Kidney capillary endothelial cell (primary cell): ENCODE measurements around the gene SUN1.
"Not testable (repeated sequence)": the region's sequence is repeated elsewhere in the genome, so short reads cannot be mapped to it uniquely, and the experiment has no call there.

Experiments used
- DNase-seq: peaks from one replicate; pipeline ENCODE4 v3.0.0-alpha.2; 2018; ENCODE audit warnings: low spot score

SUN1 gene

DNA sequence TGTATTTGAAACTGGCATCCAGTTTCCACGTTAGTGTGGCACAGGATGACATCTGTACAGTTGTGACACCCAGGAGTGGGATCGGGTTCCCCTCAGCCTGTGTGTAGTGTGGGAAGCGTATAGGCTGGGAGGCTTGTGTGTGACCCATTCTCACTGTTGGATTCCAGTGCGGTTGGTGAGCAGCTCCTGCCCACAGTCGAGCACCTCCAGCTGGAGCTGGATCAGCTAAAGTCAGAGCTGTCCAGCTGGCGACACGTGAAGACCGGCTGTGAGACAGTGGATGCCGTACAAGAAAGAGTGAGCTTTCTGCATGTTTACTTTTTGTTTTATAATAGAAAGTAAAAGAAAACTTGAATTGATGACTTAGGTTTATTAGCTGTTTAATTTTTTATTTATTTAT, 25.4 kb downstream of the SUN1 start:
- DNase-seq: no peak

DNA sequence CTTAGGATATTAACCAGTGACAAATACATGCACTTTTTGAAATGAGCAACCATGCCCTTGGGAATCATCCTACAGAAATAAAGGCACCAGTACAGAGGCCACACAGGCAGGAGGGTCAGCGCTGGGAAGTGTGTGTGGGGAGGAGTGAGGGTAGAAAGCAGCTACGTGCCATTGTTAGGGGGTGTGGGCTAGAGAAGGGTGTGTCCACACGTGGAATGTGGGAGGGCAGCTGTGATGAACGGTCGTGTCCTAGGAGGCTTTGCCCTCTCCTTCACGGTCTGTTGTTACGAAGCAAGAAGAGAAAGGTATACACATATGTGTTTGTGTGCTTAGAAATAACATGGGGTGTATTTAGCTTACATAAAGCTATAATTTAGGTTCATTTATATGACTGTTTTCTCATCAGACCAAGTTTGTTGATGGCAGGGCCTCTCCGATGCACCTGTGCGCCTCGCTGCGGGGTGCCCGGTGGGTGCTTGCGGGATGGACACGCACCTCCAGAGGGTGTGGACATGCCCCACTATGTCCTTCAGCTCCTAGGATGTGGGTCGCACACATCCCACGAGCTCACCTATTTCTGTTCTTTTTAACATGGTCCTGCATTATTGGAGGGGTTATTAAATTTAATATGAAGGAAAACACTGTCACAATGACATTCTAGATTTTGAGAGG, 27.2 kb downstream of the SUN1 start:
- no peak for DNase-seq

DNA sequence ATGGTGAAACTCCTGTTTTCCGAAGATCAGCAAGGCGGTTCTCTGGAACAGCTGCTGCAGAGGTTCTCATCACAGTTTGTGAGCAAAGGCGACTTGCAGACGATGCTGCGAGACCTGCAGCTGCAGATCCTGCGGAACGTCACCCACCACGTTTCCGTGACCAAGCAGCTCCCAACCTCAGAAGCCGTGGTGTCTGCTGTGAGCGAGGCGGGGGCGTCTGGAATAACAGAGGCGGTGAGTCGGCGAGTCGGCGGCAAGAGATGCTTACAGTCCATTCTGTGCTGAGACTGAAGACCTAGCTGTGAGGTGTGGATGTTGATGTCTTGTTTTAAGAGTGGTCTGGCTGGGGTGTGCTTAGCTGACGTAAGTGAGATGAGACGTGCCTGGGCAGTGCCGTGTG, 27.9 kb downstream of the SUN1 start:
- no peak for DNase-seq

DNA sequence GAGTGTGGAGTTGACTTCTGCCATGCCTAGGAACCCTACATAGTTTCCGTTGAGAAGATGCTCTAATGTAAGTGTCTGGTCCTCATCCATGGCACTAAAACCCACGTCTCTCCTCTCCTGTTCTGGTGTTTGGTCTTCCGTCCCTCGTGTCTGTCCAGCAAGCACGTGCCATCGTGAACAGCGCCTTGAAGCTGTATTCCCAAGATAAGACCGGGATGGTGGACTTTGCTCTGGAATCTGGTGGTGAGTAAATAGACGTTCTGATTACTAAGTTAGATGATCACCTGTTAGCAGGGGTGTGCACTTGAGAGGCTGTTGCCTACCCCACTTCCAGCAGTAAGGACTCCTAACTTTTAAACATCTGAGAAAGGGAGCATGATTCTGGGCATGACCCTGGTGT, 28.9 kb downstream of the SUN1 start:
- no peak for DNase-seq

- DNase-seq: no peak
Observed at GRCh38 chr7:862157-862556, 29.9 kb downstream of the SUN1 start.

DNA sequence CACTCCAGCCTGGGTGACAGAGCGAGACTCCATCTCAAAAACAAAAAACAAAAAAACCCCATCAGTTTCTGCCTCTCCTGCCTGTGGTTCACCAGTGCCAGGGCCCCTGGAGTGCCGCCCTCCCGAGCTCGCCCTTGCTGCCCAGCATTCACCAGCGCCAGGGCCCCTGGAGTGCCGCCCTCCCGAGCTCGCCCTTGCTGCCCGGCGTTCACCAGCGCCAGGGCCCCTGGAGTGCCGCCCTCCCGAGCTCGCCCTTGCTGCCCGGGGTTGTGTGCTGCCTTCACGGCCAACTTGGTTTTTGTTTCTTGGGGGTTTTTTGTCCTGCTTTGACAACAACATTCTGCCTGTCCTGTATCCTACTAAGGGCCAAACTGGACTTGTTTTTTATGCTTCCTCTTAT, 30.8 kb downstream of the SUN1 start:
- DNase-seq: no peak

DNA sequence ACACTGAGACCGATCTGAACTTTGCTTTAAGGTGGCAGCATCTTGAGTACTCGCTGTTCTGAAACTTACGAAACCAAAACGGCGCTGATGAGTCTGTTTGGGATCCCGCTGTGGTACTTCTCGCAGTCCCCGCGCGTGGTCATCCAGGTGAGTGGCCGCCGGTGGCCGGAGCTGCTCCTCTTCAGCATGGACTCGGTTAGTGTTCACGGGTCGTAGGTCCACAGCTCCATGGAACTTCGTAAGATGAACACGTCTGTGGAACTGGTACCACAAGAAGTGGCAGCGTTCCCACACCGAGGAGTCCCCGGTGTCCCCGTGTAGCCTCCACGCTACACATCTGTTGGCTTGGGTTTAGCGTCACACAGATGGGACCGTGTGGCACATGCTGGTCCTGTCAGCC, 33.6 kb downstream of the SUN1 start:
- DNase-seq: no peak

- DNase-seq: no peak
Observed at GRCh38 chr7:867001-867405, 34.7 kb downstream of the SUN1 start.

DNA sequence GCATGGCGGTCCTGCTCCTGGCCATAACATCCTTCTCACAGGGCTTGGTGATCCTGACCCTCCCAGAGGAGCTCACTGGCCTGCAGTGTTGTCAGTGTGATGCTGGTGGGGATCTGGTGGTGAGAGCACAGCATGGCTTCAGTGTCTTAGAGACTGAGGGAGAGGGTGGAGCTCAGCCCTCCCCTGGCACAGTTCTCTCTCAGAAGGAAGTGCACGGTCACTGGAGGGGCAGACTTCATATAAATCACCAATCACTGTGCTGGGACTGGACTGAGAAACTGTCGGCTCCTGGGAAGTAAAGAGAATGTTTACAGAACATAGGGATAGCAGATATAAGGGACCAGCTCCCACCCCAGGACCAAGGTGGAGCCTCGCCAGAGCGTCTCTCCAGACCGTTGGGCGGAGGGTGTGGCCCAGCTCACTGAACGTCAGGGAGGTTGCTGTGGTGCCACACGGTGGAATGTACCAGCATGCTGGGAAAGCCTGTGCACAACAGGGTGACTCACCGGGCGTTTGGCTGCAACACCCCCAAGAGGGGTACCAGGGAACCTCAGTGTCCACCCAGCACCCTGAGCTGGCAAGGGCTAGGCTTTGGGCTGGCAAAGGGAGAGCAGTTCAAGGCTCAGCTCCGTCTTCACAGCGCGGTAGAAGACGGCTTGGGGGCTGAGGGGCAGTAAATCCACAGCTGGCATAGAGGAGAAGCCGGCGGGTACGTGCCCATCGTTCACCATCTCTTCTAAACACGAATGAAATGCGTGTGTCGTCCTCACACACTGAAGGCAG, 35.3 kb downstream of the SUN1 start:
- no peak for DNase-seq

- no peak for DNase-seq
Observed at GRCh38 chr7:868189-868486, 35.9 kb downstream of the SUN1 start.

GRCh38 chr7:869348-869747, 37.1 kb downstream of the SUN1 start:
- DNase-seq: no peak

GRCh38 chr7:871900-872537, 39.7 kb downstream of the SUN1 start:
- DNase-seq: no peak

DNA sequence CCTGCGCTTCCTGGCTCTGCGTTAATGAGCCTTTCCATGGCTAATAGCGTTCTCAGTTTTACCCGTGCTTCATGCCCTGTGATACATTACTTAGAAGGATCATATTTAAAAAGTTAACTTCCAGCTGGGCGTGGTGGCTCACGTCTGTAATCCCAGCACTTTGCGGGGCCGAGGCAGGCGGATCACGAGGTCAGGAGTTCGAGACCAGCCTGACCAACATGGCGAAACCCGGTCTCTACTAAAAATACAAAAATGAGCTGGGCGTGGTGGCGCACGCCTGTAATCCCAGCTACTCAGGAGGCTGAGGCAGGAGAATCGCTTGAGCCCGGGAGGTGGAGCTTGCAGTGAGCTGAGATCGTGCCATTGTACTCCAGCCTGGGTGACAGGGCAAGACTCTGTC, 40.4 kb downstream of the SUN1 start:
- DNase-seq: not testable (repeated sequence)

DNA sequence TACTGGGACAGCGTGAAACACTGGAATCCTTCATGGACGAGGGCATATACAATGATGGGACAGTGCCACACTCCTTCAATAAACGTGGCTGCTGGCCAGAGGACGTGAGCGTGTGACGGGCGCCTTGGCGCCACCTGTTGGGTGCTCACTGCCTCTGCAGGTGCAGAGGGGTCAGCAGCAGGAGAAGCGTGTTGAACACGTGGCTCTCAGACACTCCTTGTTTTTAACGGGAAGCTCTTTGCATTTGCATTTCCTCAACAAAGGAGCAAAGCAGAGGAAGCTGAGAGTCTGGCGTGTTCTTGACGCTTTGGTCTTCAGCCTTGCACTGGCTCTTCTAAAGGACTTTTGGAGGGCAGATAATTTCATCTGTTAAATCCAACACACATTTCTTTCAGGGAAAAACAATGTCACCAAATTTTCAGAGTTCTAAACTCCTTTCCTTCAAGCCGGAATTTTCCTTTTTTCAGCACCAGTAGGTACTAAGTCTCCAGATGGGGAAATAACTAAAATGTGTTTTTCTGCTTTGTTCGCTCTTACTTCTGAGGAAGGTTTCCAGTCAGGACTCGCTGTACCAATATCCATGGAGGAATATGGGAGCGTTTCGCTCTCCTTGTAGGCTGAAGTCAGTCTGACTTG, 41.2 kb downstream of the SUN1 start:
- DNase-seq: peak; percentile 92

GRCh38 chr7:874031-874749, 41.9 kb downstream of the SUN1 start:
- DNase-seq: no peak

- no peak for DNase-seq
Observed at GRCh38 chr7:875051-875450, 42.8 kb downstream of the SUN1 start.

DNA sequence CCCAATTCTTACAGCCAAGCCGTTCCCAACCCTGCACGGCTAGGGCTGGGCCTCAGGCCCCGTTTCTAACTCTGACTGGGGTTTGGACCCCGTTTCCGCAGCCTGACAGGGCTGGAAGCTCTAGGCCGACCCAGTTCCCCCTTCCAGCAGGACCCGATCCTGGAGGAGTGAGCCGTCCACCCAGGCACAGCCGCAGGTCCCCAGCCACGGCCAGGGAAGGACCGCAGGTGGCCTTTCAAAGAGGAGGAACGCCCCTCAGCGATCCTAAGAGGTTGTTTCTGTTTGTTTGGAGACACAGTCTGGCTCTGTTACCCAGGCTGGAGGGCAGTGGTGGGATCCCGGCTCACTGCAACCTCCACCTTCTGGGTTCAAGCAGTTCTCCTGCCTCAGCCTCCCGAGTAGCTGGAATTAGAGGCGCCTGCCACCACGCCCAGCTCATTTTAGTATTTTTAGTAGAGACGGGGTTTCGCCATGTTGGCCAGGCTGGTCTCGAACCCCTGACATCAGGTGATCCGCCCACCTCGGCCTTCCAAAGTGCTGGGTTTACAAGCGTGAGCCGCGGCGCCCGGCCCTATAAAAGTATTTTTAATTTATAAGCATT, 43.3 kb downstream of the SUN1 start:
- no peak for DNase-seq

GRCh38 chr7:876077-876971, 44.0 kb downstream of the SUN1 start, which contains the start of gene GET4:
Gene GET4, plus strand, starts transcription at chr7:876554. Its CDS starts 92 bp downstream, at chr7:876646.
- DNase-seq: peak; percentile 90

DNA sequence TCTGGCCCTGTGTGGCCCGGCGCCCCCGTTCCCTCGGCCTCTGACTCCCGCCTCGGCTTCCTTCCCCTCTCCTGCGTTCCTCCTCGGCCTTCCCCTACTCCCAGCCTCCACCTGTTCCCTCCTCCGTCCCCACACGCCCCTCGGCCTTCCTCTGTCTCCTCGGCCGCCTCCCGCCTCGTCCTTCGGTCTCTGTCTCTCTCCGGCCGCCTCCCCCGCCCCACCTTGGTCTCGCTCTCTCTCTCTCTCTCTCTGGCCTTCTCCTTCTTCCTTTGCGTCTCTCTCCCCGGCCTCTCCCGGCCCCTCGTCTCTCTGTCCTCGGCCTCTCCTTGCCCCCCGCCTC, 44.7 kb downstream of the SUN1 start:
- no peak for DNase-seq

DNA sequence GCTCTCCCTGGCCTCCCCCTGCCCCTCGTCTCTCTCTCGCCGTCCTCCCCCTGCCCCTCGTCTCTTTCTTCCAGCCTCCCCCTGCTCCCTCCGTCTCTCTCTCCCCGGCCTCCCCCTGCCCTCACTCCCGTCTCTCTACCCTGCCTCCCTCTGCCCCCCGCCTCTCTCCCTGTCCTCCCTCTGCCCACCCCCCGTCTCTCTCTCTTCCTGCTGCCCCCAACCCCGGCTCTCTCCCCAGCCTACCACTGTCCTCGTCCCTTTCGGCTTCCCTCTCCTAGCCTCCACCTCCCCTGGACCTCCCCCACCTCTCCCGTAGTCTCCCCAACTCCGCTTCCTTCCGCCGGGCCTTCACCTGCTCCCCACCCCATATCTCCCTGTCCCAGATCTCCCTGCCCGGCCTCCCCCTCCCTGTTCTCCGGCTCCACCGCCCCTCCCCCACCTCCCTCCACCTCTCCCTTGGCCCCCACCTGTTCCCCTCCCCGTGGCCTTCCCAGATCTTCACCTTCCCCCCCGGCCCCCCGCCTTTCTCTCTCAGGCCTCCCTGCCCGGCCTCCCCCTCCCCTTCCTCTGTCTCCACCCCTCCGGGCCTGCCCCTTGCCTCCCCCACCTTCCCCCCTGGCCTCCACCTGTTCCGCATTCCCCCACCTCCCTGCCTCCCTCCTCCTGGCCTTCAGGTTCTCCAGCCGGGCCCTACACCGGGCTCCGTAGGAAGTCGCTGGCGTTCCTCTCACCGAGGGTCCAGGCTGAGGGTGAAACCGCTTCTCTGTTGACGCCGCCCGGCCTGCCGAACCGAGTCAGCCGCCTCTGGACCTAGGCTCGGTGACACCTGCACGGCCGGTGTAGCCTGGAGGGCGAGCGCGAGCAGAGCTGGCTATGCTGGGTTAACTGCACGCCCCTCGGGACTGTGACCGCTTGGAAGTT, 45.3 kb downstream of the SUN1 start:
- DNase-seq: no peak
